ENCODE results near the gene MTUS2. TPM values are rescaled to one million over a fixed set of nuclear protein-coding genes. Genes with fewer than 3 reads are reported as not detected.

The MTUS2 gene
- total and polyA plus RNA-seq, 2 experiments from 2014 or later: 3.0 to 4.3 TPM

GRCh38 chr13:29464105-29464679 lies 644.1 kb downstream of the MTUS2 start:
- DNase-seq (ENCODE audit: low spot score): no peak
- 79% methylated on average over 4 of the region's 4 CpGs for WGBS (ENCODE audit: low lambda C conversion rate, missing lambda C conversion rate)
- Histone ChIP-seq H3K4me3 (no peak overlapping the region), H3K4me2 (no peak overlapping the region), H3K36me3 (replicated peaks; ENCODE audit: insufficient read depth, low read depth) (no peaks in the 10 kb centered on the region), H3K79me2 (no peaks in the 10 kb centered on the region), H3K9me2 (replicated peaks; ENCODE audit: insufficient read depth) (no peaks in the 10 kb centered on the region), H3K27me3 (peaks cover 6% of the 10 kb centered on the region), H3K4me1 (ENCODE audit: insufficient read depth) (peaks cover 3% of the 10 kb centered on the region), H4K20me1 (ENCODE audit: insufficient read depth, poor library complexity, severe bottlenecking) (no peaks in the 10 kb centered on the region), H2AFZ (no peak overlapping the region), H3K27ac (no peak overlapping the region), H3K9me3 (ENCODE audit: low read depth) (no peaks in the 10 kb centered on the region)
- no peak for TF ChIP-seq EZH2 (IDR thresholded peaks at IDR 0.05; ENCODE audit: borderline replicate concordance)
- no peak for TF ChIP-seq CTCF (IDR thresholded peaks at IDR 0.05; ENCODE audit: poor library complexity)
- TF ChIP-seq EZH2phosphoT487 (IDR thresholded peaks at IDR 0.05; ENCODE audit: low read depth, severe bottlenecking, unreplicated experiment): no peak

GRCh38 chr13:29465741-29466293 lies 645.7 kb downstream of the MTUS2 start:
- Histone ChIP-seq H3K4me1 (ENCODE audit: insufficient read depth) (peaks cover 3% of the 10 kb centered on the region), H3K4me2 (no peak overlapping the region), H3K4me3 (no peak overlapping the region), H3K9me3 (ENCODE audit: low read depth) (no peaks in the 10 kb centered on the region), H3K27ac (no peak overlapping the region), H2AFZ (no peak overlapping the region), H3K27me3 (peaks cover 6% of the 10 kb centered on the region), H3K36me3 (replicated peaks; ENCODE audit: insufficient read depth, low read depth) (no peaks in the 10 kb centered on the region), H3K79me2 (no peaks in the 10 kb centered on the region), H3K9me2 (replicated peaks; ENCODE audit: insufficient read depth) (no peaks in the 10 kb centered on the region), H4K20me1 (ENCODE audit: insufficient read depth, poor library complexity, severe bottlenecking) (no peaks in the 10 kb centered on the region)
- WGBS (ENCODE audit: low lambda C conversion rate, missing lambda C conversion rate): 68% methylated on average over 6 of the region's 6 CpGs
- TF ChIP-seq EZH2phosphoT487 (IDR thresholded peaks at IDR 0.05; ENCODE audit: low read depth, severe bottlenecking, unreplicated experiment) (no peak), EZH2 (IDR thresholded peaks at IDR 0.05; ENCODE audit: borderline replicate concordance) (no peak), CTCF (IDR thresholded peaks at IDR 0.05; ENCODE audit: poor library complexity) (no peak)
- peak; percentile 38 for DNase-seq (ENCODE audit: low spot score)

GRCh38 chr13:29471551-29471950 lies 651.4 kb downstream of the MTUS2 start:
- Histone ChIP-seq H3K4me2 (no peak overlapping the region), H3K4me3 (no peak overlapping the region), H4K20me1 (ENCODE audit: insufficient read depth, poor library complexity, severe bottlenecking) (no peaks in the 10 kb centered on the region), H3K79me2 (no peaks in the 10 kb centered on the region), H3K27me3 (peaks cover 3% of the 10 kb centered on the region), H3K4me1 (ENCODE audit: insufficient read depth) (no peaks in the 10 kb centered on the region), H3K27ac (no peak overlapping the region), H3K36me3 (replicated peaks; ENCODE audit: insufficient read depth, low read depth) (no peaks in the 10 kb centered on the region), H3K9me3 (ENCODE audit: low read depth) (no peaks in the 10 kb centered on the region), H3K9me2 (replicated peaks; ENCODE audit: insufficient read depth) (no peaks in the 10 kb centered on the region), H2AFZ (no peak overlapping the region)
- TF ChIP-seq EZH2 (IDR thresholded peaks at IDR 0.05; ENCODE audit: borderline replicate concordance) (no peak), CTCF (IDR thresholded peaks at IDR 0.05; ENCODE audit: poor library complexity) (no peak), EZH2phosphoT487 (IDR thresholded peaks at IDR 0.05; ENCODE audit: low read depth, severe bottlenecking, unreplicated experiment) (no peak)
- WGBS (ENCODE audit: low lambda C conversion rate, missing lambda C conversion rate): 95% methylated on average over 9 of the region's 9 CpGs
- no peak for DNase-seq (ENCODE audit: low spot score)

All from hepatocyte (in vitro differentiated cells).